PFSK-1 (cell line): Measurements from ENCODE around the gene CHCHD2.

Experiments used
- FOXP2 ChIP-seq: optimal IDR thresholded peaks from 2 replicates; pipeline ENCODE3; 2011; ENCODE audit warnings: borderline replicate concordance, control low read depth, inconsistent platforms; ENCODE audit not compliant: insufficient read depth; ENCODE audit errors: extremely low read length, extremely low read depth
- POLR2AphosphoS5 ChIP-seq: IDR thresholded peaks from 2 replicates; pipeline ENCODE4 v1.6.1; 2012; ENCODE audit warnings: low read depth, mild to moderate bottlenecking, control low read depth, low read length, moderate library complexity
- SIN3A ChIP-seq: IDR thresholded peaks from 2 replicates; pipeline ENCODE4 v1.6.1; 2012; ENCODE audit warnings: mild to moderate bottlenecking, low read length, moderate library complexity, borderline replicate concordance; ENCODE audit not compliant: insufficient read depth
- TAF1 ChIP-seq: IDR thresholded peaks from 2 replicates; pipeline ENCODE4 v1.6.1; 2012; ENCODE audit warnings: low read length, control low read depth, borderline replicate concordance; ENCODE audit not compliant: insufficient read depth
- TF ChIP-seq, protein P1 (sequence below), 2 experiments: IDR thresholded peaks; 2 replicates each; pipeline versions ENCODE4 v1.6.1 to v1.8.0; 2011 to 2012; ENCODE audit warnings: low read depth in 2 of 2, low read length in 2 of 2, control low read depth in 1 of 2, inconsistent platforms in 1 of 2, mild to moderate bottlenecking in 1 of 2, moderate library complexity in 1 of 2; ENCODE audit not compliant: insufficient read depth in 1 of 2

Gene CHCHD2

DNA sequence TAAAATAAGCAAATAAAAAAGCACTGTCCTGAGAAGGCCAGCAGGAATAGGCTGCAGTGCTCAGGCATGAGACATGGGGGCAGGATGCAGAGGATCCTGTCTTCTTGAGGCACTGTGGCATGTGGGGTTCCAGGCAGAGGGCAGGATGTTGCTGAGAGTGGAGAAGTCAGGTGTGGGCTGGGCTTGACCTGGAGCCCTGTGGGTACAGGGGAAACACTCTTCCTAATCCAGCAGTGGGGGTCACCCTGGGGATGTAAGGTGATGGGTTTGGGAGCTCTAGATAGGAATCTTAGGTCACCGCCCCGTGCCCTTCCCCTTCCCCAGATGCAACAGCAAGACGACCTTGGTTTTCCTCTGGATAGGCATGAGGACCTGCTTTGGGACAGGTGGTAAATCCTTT, 28.6 kb downstream of the CHCHD2 start:
- TF ChIP-seq, protein P1, sequence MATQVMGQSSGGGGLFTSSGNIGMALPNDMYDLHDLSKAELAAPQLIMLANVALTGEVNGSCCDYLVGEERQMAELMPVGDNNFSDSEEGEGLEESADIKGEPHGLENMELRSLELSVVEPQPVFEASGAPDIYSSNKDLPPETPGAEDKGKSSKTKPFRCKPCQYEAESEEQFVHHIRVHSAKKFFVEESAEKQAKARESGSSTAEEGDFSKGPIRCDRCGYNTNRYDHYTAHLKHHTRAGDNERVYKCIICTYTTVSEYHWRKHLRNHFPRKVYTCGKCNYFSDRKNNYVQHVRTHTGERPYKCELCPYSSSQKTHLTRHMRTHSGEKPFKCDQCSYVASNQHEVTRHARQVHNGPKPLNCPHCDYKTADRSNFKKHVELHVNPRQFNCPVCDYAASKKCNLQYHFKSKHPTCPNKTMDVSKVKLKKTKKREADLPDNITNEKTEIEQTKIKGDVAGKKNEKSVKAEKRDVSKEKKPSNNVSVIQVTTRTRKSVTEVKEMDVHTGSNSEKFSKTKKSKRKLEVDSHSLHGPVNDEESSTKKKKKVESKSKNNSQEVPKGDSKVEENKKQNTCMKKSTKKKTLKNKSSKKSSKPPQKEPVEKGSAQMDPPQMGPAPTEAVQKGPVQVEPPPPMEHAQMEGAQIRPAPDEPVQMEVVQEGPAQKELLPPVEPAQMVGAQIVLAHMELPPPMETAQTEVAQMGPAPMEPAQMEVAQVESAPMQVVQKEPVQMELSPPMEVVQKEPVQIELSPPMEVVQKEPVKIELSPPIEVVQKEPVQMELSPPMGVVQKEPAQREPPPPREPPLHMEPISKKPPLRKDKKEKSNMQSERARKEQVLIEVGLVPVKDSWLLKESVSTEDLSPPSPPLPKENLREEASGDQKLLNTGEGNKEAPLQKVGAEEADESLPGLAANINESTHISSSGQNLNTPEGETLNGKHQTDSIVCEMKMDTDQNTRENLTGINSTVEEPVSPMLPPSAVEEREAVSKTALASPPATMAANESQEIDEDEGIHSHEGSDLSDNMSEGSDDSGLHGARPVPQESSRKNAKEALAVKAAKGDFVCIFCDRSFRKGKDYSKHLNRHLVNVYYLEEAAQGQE (IDR thresholded peaks at IDR 0.05; ENCODE audit: insufficient read depth in 1 of 2, low read depth in 2 of 2, low read length in 2 of 2) = no peak
- no peak for TF ChIP-seq SIN3A
- no peak for TF ChIP-seq FOXP2
- no peak for TF ChIP-seq TAF1
- no peak for TF ChIP-seq POLR2AphosphoS5

DNA sequence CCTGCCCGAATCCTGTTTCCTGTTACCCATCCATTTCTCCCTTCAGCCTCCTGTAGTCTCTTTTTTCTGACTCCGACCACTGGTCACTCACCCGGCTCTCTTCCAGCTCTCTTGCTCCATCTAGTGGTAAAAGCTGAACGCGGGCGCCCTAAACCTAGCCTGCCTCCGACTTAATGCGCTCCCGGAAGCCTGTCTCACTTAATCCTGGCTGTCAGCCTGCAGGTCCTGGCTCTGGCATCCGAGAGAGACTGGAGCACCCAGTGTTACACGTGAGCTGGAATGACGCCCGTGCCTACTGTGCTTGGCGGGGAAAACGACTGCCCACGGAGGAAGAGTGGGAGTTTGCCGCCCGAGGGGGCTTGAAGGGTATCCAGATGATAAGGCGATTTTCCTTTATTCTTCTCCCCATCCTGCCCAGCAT, 31.9 kb downstream of the CHCHD2 start:
- TF ChIP-seq, protein P1 (IDR thresholded peaks at IDR 0.05; ENCODE audit: insufficient read depth in 1 of 2, low read depth in 2 of 2, low read length in 2 of 2) = no peak
- TF ChIP-seq SIN3A = no peak
- TF ChIP-seq FOXP2 = no peak
- no peak for TF ChIP-seq POLR2AphosphoS5
- no peak for TF ChIP-seq TAF1

DNA sequence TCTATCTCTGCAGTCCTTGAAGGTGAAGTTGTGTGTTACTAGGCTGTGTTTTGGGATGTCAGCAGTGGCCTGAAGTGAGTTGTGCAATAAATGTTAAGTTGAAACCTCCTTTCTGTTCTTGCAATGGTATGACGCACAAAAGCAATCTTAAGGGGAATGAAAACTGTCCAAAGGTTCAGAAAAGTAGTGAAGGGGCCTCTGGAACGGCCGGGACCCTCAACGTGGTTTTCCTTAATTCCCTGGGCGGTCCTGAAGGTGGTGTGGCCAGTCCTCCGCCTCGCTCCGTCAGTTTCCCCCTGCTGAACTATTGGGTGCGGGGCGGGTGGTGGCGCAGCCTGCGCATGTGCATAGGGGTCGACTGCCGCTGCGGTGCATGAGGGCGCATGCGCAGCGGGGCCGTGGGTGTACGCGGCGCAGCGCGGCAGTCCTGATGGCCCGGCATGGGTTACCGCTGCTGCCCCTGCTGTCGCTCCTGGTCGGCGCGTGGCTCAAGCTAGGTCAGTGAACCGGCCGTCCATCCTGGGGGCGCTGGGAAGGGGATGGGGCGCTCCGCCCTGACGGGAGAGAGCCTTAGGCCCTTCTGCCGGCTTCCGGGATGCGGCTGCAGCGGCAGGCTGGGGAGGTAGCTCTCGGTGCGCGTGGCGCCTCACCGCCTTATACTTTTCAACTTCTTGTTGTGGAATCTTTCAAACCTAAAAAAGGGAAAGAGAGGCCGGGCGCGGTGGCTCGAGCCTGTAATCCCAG, 42.2 kb downstream of the CHCHD2 start, which contains the start of gene SUMF2:
TSS of gene SUMF2 (plus strand) at position 405 of the 744 bp plus-strand sequence. CDS start at position 431, 26 bp downstream.
- peak; percentile 39; the same call in 1 of the 2 replicates for TF ChIP-seq TAF1
- peak; percentile 96 for TF ChIP-seq FOXP2
- no peak for TF ChIP-seq SIN3A
- TF ChIP-seq, protein P1 (IDR thresholded peaks at IDR 0.05; ENCODE audit: insufficient read depth in 1 of 2, low read depth in 2 of 2, low read length in 2 of 2) = no peak
- TF ChIP-seq POLR2AphosphoS5 = peak; percentile 90

DNA sequence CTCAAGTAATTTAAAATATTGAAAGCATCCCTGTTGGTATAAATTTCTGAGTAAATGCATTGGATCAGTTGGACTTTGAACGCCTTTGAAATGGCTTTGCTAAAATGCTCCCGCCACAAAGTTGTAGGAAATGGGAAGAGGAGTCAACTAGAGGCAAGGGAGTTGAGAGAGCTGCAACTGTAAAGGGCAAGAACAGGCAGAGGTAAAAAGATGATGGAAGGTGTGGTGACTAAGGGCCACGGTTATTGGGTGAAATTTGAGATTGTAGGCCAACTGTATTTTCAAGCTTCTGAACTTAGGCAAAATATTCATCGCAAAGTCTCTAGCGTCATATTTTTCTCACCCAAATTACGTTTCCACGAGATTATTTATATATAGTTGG, 42.8 kb downstream of the CHCHD2 start:
- no peak for TF ChIP-seq SIN3A
- TF ChIP-seq, protein P1 (IDR thresholded peaks at IDR 0.05; ENCODE audit: insufficient read depth in 1 of 2, low read depth in 2 of 2, low read length in 2 of 2) = no peak
- TF ChIP-seq TAF1 = no peak
- TF ChIP-seq POLR2AphosphoS5 = no peak
- TF ChIP-seq FOXP2 = no peak
